H9 (cell line): ENCODE data around the gene ANKRD28. TPM values are rescaled to one million over a fixed set of nuclear protein-coding genes. Genes with fewer than 3 reads are reported as not detected.

Source experiments
- DNase-seq: peaks from one replicate; pipeline ENCODE4 v3.0.0-alpha.2; 2017
- H2AFZ ChIP-seq: one replicate; pipeline ENCODE4 v1.6.1; 2013; ENCODE audit warnings: mild to moderate bottlenecking, low read length, control low read depth, moderate library complexity
- H2AK5ac ChIP-seq: 2 replicates; pipeline ENCODE4 v1.6.1; 2013; ENCODE audit warnings: low read length, control low read depth, mixed read lengths; ENCODE audit not compliant: insufficient read length
- H2BK120ac ChIP-seq: one replicate; pipeline ENCODE4 v1.6.1; 2013; ENCODE audit warnings: low read depth, mild to moderate bottlenecking, low read length, control low read depth, inconsistent platforms; ENCODE audit not compliant: poor library complexity, severe bottlenecking
- H2BK12ac ChIP-seq: 2 replicates; pipeline ENCODE4 v1.6.1; 2013; ENCODE audit warnings: low read length, control low read depth, mixed read lengths, low read depth; ENCODE audit not compliant: insufficient read length
- H2BK15ac ChIP-seq: 2 replicates; pipeline ENCODE4 v1.6.1; 2013; ENCODE audit warnings: low read depth, low read length, control low read depth
- H2BK20ac ChIP-seq: one replicate; pipeline ENCODE4 v1.6.1; 2013; ENCODE audit warnings: low read depth, mild to moderate bottlenecking, low read length, control low read depth, inconsistent platforms; ENCODE audit not compliant: poor library complexity, severe bottlenecking
- H2BK5ac ChIP-seq: 2 replicates; pipeline ENCODE4 v1.6.1; 2013; ENCODE audit warnings: low read length, control low read depth, mixed read lengths; ENCODE audit not compliant: insufficient read length
- H3K14ac ChIP-seq: 2 replicates; pipeline ENCODE4 v1.6.1; 2013; ENCODE audit warnings: low read length, control low read depth; ENCODE audit not compliant: insufficient read depth
- H3K18ac ChIP-seq: 2 replicates; pipeline ENCODE4 v1.6.1; 2013; ENCODE audit warnings: low read depth, mild to moderate bottlenecking, mixed read lengths, low read length, control low read depth; ENCODE audit not compliant: insufficient read length
- H3K23ac ChIP-seq: 2 replicates; pipeline ENCODE4 v1.6.1; 2013; ENCODE audit warnings: low read length, control low read depth, mixed read lengths, low read depth; ENCODE audit not compliant: insufficient read length
- H3K23me2 ChIP-seq: 2 replicates; pipeline ENCODE4 v1.6.1; 2013; ENCODE audit warnings: low read depth, mild to moderate bottlenecking, mixed read lengths, low read length, control low read depth; ENCODE audit not compliant: insufficient read length, poor library complexity, severe bottlenecking
- H3K27ac ChIP-seq: 2 replicates; pipeline ENCODE4 v1.5.1; 2013; ENCODE audit warnings: low read length, control low read depth, mixed read lengths, low read depth; ENCODE audit not compliant: insufficient read length
- H3K27me3 ChIP-seq: 2 replicates; pipeline ENCODE4 v1.6.1; 2013; ENCODE audit warnings: low read length, control low read depth, inconsistent platforms; ENCODE audit not compliant: insufficient read depth
- H3K4ac ChIP-seq: 2 replicates; pipeline ENCODE4 v1.6.1; 2013; ENCODE audit warnings: low read depth, mild to moderate bottlenecking, control low read depth, inconsistent platforms, low read length, moderate library complexity
- H3K4me1 ChIP-seq: 2 replicates; pipeline ENCODE4 v1.6.1; 2013; ENCODE audit warnings: low read length, control low read depth, inconsistent platforms; ENCODE audit not compliant: insufficient read depth
- H3K4me2 ChIP-seq: 2 replicates; pipeline ENCODE4 v1.6.1; 2013; ENCODE audit warnings: low read length, control low read depth, mixed read lengths; ENCODE audit not compliant: insufficient read length, insufficient read depth
- H3K56ac ChIP-seq: 2 replicates; pipeline ENCODE4 v1.6.1; 2013; ENCODE audit warnings: low read depth, mild to moderate bottlenecking, mixed read lengths, low read length, control low read depth; ENCODE audit not compliant: insufficient read length
- H3K79me1 ChIP-seq: 2 replicates; pipeline ENCODE4 v1.6.1; 2013; ENCODE audit warnings: low read depth, mild to moderate bottlenecking, moderate library complexity, low read length, control low read depth, inconsistent platforms; ENCODE audit not compliant: insufficient read depth, poor library complexity, severe bottlenecking
- H3K79me2 ChIP-seq: 2 replicates; pipeline ENCODE4 v1.6.1; 2013; ENCODE audit warnings: low read length, control low read depth, inconsistent platforms; ENCODE audit not compliant: insufficient read depth
- H3K9ac ChIP-seq: 2 replicates; pipeline ENCODE4 v1.6.1; 2013; ENCODE audit warnings: low read length, control low read depth, mixed read lengths; ENCODE audit not compliant: insufficient read length; ENCODE audit errors: extremely low read depth
- H3K9me3 ChIP-seq: one replicate; pipeline ENCODE4 v1.6.1; 2013; ENCODE audit warnings: low read depth, low read length, inconsistent platforms; ENCODE audit not compliant: control insufficient read depth
- H3T11ph ChIP-seq: one replicate; pipeline ENCODE4 v1.6.1; 2013; ENCODE audit warnings: mild to moderate bottlenecking, low read length, control low read depth, inconsistent platforms
- H4K20me1 ChIP-seq: one replicate; pipeline ENCODE4 v1.6.1; 2013; ENCODE audit not compliant: control insufficient read depth, insufficient read length, insufficient read depth
- H4K5ac ChIP-seq: 2 replicates; pipeline ENCODE4 v1.6.1; 2013; ENCODE audit warnings: low read depth, mild to moderate bottlenecking, mixed read lengths, low read length, control low read depth; ENCODE audit not compliant: insufficient read length
- H4K8ac ChIP-seq: replicated peaks from 2 replicates; pipeline ENCODE4 v1.6.1; 2013; ENCODE audit warnings: low read length, control low read depth, mixed read lengths, low read depth; ENCODE audit not compliant: insufficient read length
- H4K91ac ChIP-seq: 2 replicates; pipeline ENCODE4 v1.6.1; 2013; ENCODE audit warnings: low read depth, mild to moderate bottlenecking, moderate library complexity, mixed read lengths, low read length, control low read depth; ENCODE audit not compliant: insufficient read length
- H3K27ac Mint-ChIP-seq, 3 experiments: 2 replicates in 2 of 3; 3 replicates in 1 of 3; pipeline ENCODE4 v1.8.0; 2020 to 2021; ENCODE audit warnings: mixed read lengths in 3 of 3, mild to moderate bottlenecking in 1 of 3, moderate library complexity in 1 of 3
- H3K27me3 Mint-ChIP-seq: 2 replicates; pipeline ENCODE4 v1.8.0; 2021; ENCODE audit warnings: low read depth, mild to moderate bottlenecking, moderate library complexity, mixed read lengths
- H3K36me3 Mint-ChIP-seq, 3 experiments: 2 replicates in 2 of 3; 3 replicates in 1 of 3; pipeline ENCODE4 v1.8.0; 2020 to 2021; ENCODE audit warnings: low read depth in 3 of 3, mixed read lengths in 3 of 3; ENCODE audit not compliant: insufficient read depth in 1 of 3
- H3K4me1 Mint-ChIP-seq, 2 experiments: 2 replicates each; pipeline ENCODE4 v1.8.0; 2020; ENCODE audit warnings: mixed read lengths in 2 of 2
- H3K4me3 Mint-ChIP-seq, 2 experiments: 2 replicates in 1 of 2; 3 replicates in 1 of 2; pipeline ENCODE4 v1.8.0; 2020 to 2021; ENCODE audit warnings: mild to moderate bottlenecking in 2 of 2, mixed read lengths in 2 of 2, moderate library complexity in 1 of 2
- H3K9me3 Mint-ChIP-seq, 2 experiments: 2 replicates in 1 of 2; 3 replicates in 1 of 2; pipeline ENCODE4 v1.8.0; 2020; ENCODE audit warnings: mild to moderate bottlenecking in 2 of 2, mixed read lengths in 2 of 2, moderate library complexity in 1 of 2
- CTCF ChIP-seq: fragments of 200-600 bp; sonication (generic); conservative IDR thresholded peaks from 3 replicates; pipeline ENCODE4 v1.8.0; 2021; ENCODE audit warnings: antibody characterized with exemption, mild to moderate bottlenecking
- WGBS: extraction: QIAGEN DNeasy Blood & Tissue Kit; methylation state at CpG from one replicate; pipeline ENCODE4 v1.1.7; 2013; ENCODE audit warnings: missing lambda C conversion rate, low lambda C conversion rate, mixed read lengths; ENCODE audit not compliant: insufficient read length; ENCODE audit errors: extremely low coverage; 5-methylcytosine and 5-hydroxymethylcytosine counted together
- total RNA-seq: library from RNA; stranded (reverse); gene quantifications from 2 replicates; pipeline ENCODE4 v1.2.1, GENCODE V29; 2021

Gene ANKRD28
- total RNA-seq, 1 experiment from 2014 or later: 59.0 TPM

GRCh38 chr3:15708882-15709677 is 88.7 kb downstream of the ANKRD28 start:
- Mint-ChIP-seq H3K4me3 (no peak overlapping the region), H3K4me1 (no peaks in the 10 kb centered on the region), H3K27ac (no peak overlapping the region), H3K9me3 (no peaks in the 10 kb centered on the region), H3K36me3 (peaks cover 24 to 54% (median 52%) of the 10 kb centered on the region in 3 experiments; a peak in 6 of 7 replicates), H3K27me3 (no peaks in the 10 kb centered on the region)
- Histone ChIP-seq H3K27ac (no peak overlapping the region), H3K9ac (no peak overlapping the region), H3K23ac (no peak overlapping the region), H2BK12ac (no peak overlapping the region), H4K91ac (no peak overlapping the region), H3K4me2 (no peak overlapping the region), H2BK120ac (no peak overlapping the region), H4K20me1 (no peaks in the 10 kb centered on the region), H3K18ac (no peak overlapping the region), H2BK20ac (no peak overlapping the region), H3K14ac (no peak overlapping the region), H2AK5ac (no peak overlapping the region), H3K27me3 (no peaks in the 10 kb centered on the region), H3K9me3 (no peaks in the 10 kb centered on the region), H2BK15ac (no peak overlapping the region), H3T11ph (no peak overlapping the region), H2AFZ (no peak overlapping the region), H3K4me1 (no peaks in the 10 kb centered on the region), H3K56ac (no peak overlapping the region), H3K79me1 (no peaks in the 10 kb centered on the region), H2BK5ac (no peak overlapping the region), H3K23me2 (no peaks in the 10 kb centered on the region), H4K5ac (no peak overlapping the region), H3K4ac (no peak overlapping the region), H4K8ac (no peak overlapping the region), H3K79me2 (no peaks in the 10 kb centered on the region)
- no peak for TF ChIP-seq CTCF
- WGBS: no CpG with 5 or more reads among the region's 1 CpG
- DNase-seq: no peak
